DOHH2 (cell line): ENCODE measurements around the gene TRMU.
A peak's percentile ranks its signal among the peaks of the same experiment; 100 is the strongest.

Source experiments
- H3F3A ChIP-seq: fragments of 200-600 bp; sonication (generic), shearing (Covaris generic); 2 replicates; pipeline ENCODE4 v1.6.0; 2016; ENCODE audit warnings: antibody characterized with exemption, mild to moderate bottlenecking; ENCODE audit not compliant: control insufficient read depth, insufficient read depth
- H3K27ac ChIP-seq: fragments of 200-600 bp; sonication (generic); 2 replicates; pipeline ENCODE4 v1.5.1; 2014; ENCODE audit warnings: low read depth, mild to moderate bottlenecking, low read length, moderate library complexity
- H3K27me3 ChIP-seq: fragments of 200-600 bp; sonication (generic); 2 replicates; pipeline ENCODE4 v1.6.1; 2014; ENCODE audit warnings: mild to moderate bottlenecking, low read length, mixed read lengths; ENCODE audit not compliant: control insufficient read depth
- H3K36me3 ChIP-seq: fragments of 200-600 bp; sonication (generic); 2 replicates; pipeline ENCODE4 v1.6.1; 2014; ENCODE audit warnings: mild to moderate bottlenecking, low read length, moderate library complexity, mixed read lengths; ENCODE audit not compliant: control insufficient read depth
- H3K4me1 ChIP-seq: fragments of 200-600 bp; sonication (generic); 2 replicates; pipeline ENCODE4 v1.6.1; 2014; ENCODE audit warnings: mild to moderate bottlenecking, low read length, mixed read lengths; ENCODE audit not compliant: control insufficient read depth
- H3K4me2 ChIP-seq: fragments of 200-600 bp; sonication (generic); 2 replicates; pipeline ENCODE4 v1.6.0; 2014; ENCODE audit warnings: mild to moderate bottlenecking, low read length, moderate library complexity
- H3K4me3 ChIP-seq: fragments of 200-600 bp; sonication (generic); 2 replicates; pipeline ENCODE4 v1.5.1; 2014; ENCODE audit warnings: mild to moderate bottlenecking, low read length, mixed read lengths
- H3K79me2 ChIP-seq: fragments of 200-600 bp; sonication (generic); 2 replicates; pipeline ENCODE4 v1.6.1; 2014; ENCODE audit warnings: mild to moderate bottlenecking, low read length, mixed read lengths; ENCODE audit not compliant: control insufficient read depth
- H3K9me2 ChIP-seq: fragments of 200-600 bp; sonication (generic); replicated peaks from 2 replicates; pipeline ENCODE4 v1.6.1; 2014; ENCODE audit warnings: mild to moderate bottlenecking, low read length, mixed read lengths; ENCODE audit not compliant: control insufficient read depth
- H3K9me3 ChIP-seq: fragments of 200-600 bp; sonication (generic); 2 replicates; pipeline ENCODE4 v1.6.1; 2014; ENCODE audit warnings: antibody characterized with exemption, low read length, mixed read lengths; ENCODE audit not compliant: control insufficient read depth, insufficient read depth
- H4K20me1 ChIP-seq: fragments of 200-600 bp; sonication (generic); 2 replicates; pipeline ENCODE4 v1.6.0; 2014; ENCODE audit warnings: low read depth, mild to moderate bottlenecking, antibody characterized with exemption, low read length, moderate library complexity; ENCODE audit not compliant: control insufficient read depth, insufficient read depth
- EZH2phosphoT487 ChIP-seq: fragments of 200-600 bp; sonication (generic); IDR thresholded peaks from 2 replicates; pipeline ENCODE4 v1.6.1; 2017; ENCODE audit warnings: borderline replicate concordance, mild to moderate bottlenecking, antibody characterized with exemption, low read length, moderate library complexity, mixed read lengths
- TF ChIP-seq, protein P1 (sequence below): fragments of 200-600 bp; sonication (generic); IDR thresholded peaks from one replicate; pipeline ENCODE4 v1.5.1; 2014; ENCODE audit warnings: antibody characterized with exemption, mild to moderate bottlenecking, low read depth, low read length; ENCODE audit not compliant: poor library complexity, severe bottlenecking

TRMU gene

GRCh38 chr22:46355369-46355995, 20.0 kb downstream of the TRMU start:
- Histone ChIP-seq H3K36me3 (peaks cover 60% of the 10 kb centered on the region), H3K9me3 (no peaks in the 10 kb centered on the region), H3K27me3 (no peaks in the 10 kb centered on the region), H3K27ac (no peak overlapping the region), H3K79me2 (no peaks in the 10 kb centered on the region), H4K20me1 (no peaks in the 10 kb centered on the region), H3F3A (no peaks in the 10 kb centered on the region), H3K9me2 (no peaks in the 10 kb centered on the region), H3K4me3 (no peak overlapping the region), H3K4me2 (no peak overlapping the region), H3K4me1 (no peaks in the 10 kb centered on the region)
- TF ChIP-seq, protein P1, sequence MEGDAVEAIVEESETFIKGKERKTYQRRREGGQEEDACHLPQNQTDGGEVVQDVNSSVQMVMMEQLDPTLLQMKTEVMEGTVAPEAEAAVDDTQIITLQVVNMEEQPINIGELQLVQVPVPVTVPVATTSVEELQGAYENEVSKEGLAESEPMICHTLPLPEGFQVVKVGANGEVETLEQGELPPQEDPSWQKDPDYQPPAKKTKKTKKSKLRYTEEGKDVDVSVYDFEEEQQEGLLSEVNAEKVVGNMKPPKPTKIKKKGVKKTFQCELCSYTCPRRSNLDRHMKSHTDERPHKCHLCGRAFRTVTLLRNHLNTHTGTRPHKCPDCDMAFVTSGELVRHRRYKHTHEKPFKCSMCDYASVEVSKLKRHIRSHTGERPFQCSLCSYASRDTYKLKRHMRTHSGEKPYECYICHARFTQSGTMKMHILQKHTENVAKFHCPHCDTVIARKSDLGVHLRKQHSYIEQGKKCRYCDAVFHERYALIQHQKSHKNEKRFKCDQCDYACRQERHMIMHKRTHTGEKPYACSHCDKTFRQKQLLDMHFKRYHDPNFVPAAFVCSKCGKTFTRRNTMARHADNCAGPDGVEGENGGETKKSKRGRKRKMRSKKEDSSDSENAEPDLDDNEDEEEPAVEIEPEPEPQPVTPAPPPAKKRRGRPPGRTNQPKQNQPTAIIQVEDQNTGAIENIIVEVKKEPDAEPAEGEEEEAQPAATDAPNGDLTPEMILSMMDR, result peak; percentile 91
- TF ChIP-seq EZH2phosphoT487, result no peak

DNA sequence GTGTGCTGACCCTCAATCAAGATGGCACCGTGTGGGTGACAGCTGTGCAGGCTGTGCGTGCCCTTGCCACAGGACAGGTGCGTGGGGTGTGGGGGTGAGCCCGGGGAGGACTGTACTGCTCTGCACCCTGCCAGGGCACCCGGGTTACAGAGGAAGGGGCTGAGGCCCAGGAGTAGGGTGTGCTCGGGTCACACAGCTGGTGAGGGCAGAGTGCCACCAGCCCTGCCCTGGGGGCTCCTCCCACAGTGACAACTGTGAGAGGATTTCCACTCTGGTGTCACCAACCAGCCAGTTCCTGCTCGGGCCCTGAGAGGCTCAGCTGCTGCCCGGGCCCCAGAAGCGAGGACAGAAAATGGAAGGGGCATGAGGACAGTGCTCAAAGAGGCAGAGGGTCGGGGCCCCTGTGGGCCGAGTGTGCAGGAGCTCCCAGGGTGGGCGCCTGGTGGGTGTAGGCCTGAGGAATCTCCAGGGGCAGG, 20.5 kb downstream of the TRMU start:
- H3K79me2 ChIP-seq, result no peaks in the 10 kb centered on the region
- no peak overlapping the region for H3K4me2 ChIP-seq
- H3K27me3 ChIP-seq, result no peaks in the 10 kb centered on the region
- H3K4me3 ChIP-seq, result no peak overlapping the region
- 0 out of 2 replicates have a peak, but pooled peaks cover 4% of the 10 kb centered on the region for H3F3A ChIP-seq
- no peaks in the 10 kb centered on the region for H3K4me1 ChIP-seq
- no peaks in the 10 kb centered on the region for H3K9me2 ChIP-seq
- no peak overlapping the region for H3K27ac ChIP-seq
- no peaks in the 10 kb centered on the region for H3K9me3 ChIP-seq
- TF ChIP-seq EZH2phosphoT487, result no peak
- H4K20me1 ChIP-seq, result no peaks in the 10 kb centered on the region
- peaks cover 54% of the 10 kb centered on the region for H3K36me3 ChIP-seq

GRCh38 chr22:46356496-46357480, 21.3 kb downstream of the TRMU start:
- H3F3A ChIP-seq, result peaks cover 10% of the 10 kb centered on the region; the same call in 1 of the 2 replicates
- no peak overlapping the region for H3K4me3 ChIP-seq
- H3K4me1 ChIP-seq, result no peaks in the 10 kb centered on the region
- no peaks in the 10 kb centered on the region for H3K9me3 ChIP-seq
- H4K20me1 ChIP-seq, result no peaks in the 10 kb centered on the region
- H3K4me2 ChIP-seq, result no peak overlapping the region
- H3K9me2 ChIP-seq, result no peaks in the 10 kb centered on the region
- TF ChIP-seq EZH2phosphoT487, result no peak
- TF ChIP-seq, protein P1, result no peak
- H3K27me3 ChIP-seq, result no peaks in the 10 kb centered on the region
- no peaks in the 10 kb centered on the region for H3K79me2 ChIP-seq
- H3K27ac ChIP-seq, result no peak overlapping the region
- H3K36me3 ChIP-seq, result peaks cover 47% of the 10 kb centered on the region
